GM19025 (cell line): ENCODE measurements around the gene EFCC1.
"Not testable (repeated sequence)": the region's sequence is repeated elsewhere in the genome, so short reads cannot be mapped to it uniquely, and the experiment has no call there.

Source experiments
- ATAC-seq: cut with Tn5 transposase; IDR thresholded peaks from one replicate; pipeline ENCODE4 v1.9.1; 2021; ENCODE audit warnings: mild to moderate bottlenecking, low read depth, moderate library complexity; ENCODE audit not compliant: unreplicated experiment

EFCC1 gene

GRCh38 chr3:129047553-129047839, 46.4 kb downstream of the EFCC1 start:
- ATAC-seq: no peak

DNA sequence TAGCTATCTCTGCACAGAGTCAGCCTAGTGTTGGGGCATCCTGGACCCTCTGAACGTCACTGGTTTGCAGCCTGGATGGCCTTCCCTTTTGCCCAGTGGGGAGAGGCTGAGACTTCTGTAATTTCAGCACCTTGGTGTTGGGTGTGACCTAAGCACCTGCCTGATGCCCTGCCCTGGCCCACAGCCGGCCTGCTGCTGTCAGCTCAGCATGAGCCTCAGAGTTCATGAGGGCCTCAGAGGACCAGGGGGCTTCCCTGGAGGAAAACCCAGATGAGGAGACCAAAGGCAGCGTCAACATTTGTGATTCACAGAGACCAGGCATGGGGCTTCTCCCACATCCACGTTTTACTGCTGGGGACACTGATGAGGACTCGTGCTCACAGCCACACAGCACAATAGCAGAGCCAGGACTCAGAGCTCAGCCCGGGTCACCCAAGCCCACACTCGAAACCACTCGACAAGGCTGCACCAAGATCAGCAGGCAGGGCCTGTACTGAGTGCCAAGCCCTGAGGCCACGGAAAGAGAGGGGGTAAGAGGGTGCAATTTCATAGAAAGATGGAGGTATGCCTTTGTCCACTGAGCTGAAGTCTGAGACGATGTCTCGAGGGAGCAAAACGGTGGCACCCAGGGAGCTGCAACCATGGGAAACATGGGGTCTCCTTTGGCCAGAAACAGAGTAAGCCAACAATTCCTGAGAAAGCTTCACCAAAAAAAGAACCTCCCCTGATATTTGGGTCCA, 49.6 kb downstream of the EFCC1 start:
- ATAC-seq: no peak

DNA sequence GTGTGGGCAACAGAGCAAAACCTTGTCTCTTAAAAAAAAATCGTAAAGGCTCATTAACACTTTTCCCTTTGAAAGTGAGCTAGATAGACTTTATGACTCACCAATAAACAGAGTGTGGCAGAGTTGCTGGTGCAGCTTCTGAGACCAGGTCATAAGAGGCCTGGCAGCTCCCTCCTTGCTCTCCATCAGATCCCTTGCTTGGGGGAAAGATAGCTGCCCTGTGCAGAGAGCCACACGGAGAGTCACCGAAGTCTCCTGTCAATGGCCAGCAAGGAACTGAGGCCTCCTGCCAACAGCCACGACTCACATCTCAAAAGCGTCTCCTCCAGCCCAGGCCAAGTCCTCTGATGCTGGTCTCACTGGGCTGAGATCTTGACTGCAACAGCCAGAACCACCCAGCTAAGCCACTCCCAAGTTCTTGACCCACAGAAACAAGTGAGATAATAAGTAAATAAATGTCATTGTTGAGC, 50.8 kb downstream of the EFCC1 start:
- ATAC-seq: no peak

DNA sequence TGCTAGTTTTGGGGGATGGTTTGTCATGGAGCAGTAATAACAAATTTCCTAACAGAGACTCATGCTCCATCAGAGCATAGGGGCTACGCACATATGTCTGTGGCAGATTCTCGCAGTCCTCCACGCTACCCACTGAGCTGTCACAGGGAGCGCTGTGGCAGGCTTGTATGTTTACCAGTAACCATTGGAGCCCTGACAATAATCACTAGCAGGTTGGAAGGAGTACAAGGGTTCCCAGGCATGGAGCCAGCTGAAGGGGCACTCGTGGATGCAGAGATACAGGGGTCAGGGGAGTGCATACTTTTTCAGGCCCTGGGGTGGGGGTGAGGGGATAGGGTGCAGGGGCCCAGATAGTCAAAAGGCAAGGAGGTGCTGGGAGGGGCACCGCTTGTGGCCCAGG, 51.6 kb downstream of the EFCC1 start:
- ATAC-seq: no peak

DNA sequence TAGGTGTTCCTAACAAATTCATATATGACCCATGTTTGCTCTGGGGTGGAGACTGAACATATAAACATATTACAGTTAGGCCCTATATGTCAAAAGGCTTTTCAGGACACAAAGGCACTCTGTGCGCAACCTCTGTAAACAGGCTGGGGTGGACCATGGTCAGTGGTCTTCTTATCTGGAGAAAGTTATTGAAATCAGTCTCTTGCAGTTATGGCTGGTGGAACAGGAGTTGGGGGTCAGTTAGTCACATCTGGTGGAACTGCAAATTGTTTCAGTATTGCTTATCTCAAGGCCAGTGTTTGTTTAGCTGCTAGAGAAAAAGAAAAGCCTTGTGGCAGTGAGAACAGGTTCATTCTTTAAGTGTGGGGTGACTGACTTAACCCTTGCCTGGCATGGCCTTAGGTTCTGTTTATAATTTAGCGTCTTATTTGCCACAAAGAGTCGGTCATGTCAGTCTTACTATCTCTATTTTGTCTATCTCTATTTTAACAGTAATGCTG, 53.6 kb downstream of the EFCC1 start:
- no peak for ATAC-seq

DNA sequence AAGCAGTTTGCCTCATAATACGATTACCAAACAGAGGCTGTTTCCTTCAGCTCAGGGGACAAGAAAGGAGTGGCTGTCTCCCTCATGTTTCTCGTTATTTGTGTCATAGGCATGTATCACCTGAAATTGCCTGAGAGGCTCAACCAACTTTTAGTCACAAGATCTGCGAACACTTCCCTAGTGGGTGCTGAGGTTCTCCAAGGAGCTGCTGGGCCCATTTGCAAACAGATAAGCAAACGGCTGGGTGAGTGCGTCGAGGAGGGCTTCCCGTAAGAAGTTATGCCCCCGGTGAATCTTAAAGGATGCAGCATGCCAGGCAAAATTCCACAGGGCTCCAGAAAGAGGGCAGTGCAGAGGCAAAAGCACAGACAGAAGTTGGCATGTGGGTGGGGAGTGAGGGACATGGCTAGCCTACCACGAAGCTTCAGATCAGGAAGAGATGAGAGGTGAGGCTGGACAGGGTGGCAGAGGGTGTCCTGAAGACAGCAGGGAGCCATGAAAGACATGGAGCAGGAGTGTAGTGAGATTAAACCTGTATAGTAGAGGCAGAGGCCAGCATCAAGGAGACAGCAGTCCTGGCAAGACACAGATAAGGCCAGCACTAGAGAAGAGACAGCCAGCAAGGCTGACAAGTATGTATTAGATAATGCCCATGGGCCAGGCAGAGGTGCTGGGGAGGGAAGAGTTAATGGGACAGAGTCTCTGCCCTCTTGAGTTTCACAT, 55.5 kb downstream of the EFCC1 start:
- ATAC-seq: no peak

- ATAC-seq: no peak
Measured at GRCh38 chr3:129057249-129057648, 56.1 kb downstream of the EFCC1 start.

DNA sequence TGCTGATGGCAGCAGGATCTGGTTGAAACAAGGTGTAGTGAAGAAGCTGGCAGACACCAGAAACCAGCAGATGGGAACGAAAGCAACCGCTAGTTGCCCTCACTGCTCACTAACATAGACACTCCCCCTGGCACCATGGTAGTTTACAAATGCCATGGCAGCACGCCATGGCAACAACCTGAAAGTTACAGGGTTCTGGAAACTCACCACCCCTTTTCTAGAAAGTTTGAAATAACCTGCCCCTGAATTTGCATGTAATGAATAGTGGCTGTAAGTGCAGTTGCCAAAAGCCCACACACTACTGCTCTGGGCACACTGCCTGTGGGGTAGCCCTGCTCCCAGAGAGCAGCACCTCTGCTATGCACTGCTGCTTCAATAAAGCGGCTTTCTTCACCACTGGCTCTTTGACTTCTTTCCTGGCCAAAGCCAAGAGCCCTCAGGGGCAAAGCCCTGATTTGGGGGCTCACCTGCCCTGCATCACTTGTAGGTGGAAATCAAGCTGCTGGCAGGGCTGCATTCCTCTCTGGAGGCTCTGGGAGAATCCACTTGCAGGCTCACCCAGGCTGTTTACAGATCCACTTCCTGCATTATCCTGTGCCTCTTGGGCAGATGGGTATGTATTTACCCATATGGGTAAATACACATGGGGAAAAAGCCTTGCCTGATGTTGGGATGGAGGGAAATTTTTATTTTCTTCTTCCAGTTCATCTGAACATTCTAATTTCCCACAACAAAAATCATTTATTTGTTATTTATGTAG, 57.5 kb downstream of the EFCC1 start:
- ATAC-seq: peak; percentile 70

DNA sequence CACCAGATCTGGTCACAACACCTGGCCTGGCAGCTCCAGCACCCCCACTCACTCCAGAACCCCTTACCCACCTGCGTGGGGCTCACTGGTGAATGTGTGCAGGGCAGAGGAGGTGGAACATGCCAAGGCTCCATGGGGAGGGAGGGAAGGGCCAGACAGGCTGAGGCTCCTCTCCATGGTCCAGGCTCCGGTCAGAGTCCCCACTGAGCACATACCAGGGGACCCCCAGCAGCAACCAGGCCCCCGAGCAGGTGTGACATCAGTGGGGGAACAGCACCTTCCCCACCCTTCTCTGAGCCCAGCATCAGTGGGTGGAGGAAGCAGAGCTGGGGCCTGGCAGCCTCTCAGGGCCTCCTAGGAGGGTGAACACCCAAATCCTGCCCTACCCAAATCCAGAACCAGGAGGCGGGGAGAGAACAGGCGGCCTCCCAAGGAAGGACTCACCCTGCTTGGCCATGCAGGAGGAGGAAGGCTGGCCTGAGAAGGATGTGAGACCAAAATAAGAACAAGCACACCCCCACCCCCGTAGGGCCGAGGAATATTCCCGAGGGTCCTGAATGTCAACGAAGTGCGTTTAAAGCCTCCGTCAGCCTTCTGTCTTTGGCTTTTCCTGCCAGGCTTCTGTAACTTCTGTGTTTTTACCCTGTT, 58.3 kb downstream of the EFCC1 start:
- no peak for ATAC-seq

- ATAC-seq: no peak
Measured at GRCh38 chr3:129060276-129061022, 59.3 kb downstream of the EFCC1 start, which contains the start of gene GP9. Gene GP9 (plus strand): TSS chr3:129060779. CDS start chr3:129061740, 961 bp downstream.

GRCh38 chr3:129061023-129061887, 60.2 kb downstream of the EFCC1 start:
- no peak for ATAC-seq

- no peak for ATAC-seq
Measured at GRCh38 chr3:129061888-129062834, 61.1 kb downstream of the EFCC1 start.

- no peak for ATAC-seq
Measured at GRCh38 chr3:129063091-129063640, 62.1 kb downstream of the EFCC1 start.

DNA sequence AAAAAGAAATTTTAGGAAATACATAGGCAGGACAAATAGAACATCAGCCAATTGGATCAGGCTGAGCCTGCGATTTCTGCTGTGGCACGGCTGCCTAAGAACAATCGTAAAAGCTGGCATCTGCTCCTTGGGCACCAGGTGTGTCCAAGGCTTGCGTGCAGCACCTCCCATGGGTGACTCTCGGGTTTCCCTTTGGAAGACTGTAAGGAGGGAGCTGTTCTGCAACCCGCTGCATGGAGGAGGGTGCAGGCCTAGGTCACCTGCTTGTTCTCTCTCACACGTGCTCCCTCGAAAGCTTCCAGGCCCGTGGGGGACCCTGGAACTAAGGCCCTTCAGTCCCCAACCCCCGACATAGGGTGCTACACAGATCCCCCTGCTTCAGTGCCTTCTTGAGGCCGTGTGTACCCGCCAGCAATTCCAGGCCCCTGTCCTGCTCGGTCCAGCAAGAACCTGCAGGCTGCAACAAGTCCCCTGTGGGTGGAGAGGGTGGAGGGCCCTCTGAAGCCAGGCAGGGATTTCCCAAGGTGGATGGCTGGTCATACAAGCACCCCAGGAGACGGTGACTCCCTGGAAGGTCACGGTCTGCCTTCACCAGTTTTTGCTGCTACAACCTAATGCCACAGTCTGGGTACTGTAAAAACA, 62.9 kb downstream of the EFCC1 start:
- no peak for ATAC-seq

DNA sequence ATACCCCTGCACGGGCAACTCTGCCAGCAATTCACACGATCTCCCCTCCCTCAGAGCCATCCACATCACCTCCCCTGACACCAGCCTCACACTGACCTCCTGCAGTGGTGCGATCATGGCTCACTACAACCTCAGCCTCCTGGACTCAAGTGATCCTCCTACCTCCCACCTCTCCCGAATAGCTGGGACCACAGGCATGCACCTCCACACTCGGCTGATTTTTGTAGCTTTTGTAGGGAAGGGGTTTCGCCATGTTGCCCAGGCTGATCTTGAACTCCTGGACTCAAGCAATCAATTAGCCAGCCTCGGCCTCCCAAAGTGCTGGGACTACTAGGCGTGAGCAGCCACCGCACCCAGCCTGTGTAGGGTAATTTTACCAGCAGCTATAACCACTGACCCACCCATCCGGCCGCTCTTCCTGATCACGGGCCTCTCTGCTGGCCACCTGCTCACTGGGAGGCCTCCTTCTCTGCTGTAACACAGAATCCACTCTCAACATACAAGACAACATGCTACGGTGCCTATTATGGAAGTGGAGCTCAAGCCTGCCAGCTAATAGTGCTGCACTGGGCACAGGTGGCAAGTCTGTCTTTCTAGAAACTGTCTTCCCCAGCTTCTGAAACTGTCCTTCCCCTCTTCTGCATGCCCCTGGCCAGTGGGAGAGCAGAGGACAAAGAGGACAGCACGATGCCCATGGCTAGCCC, 64.1 kb downstream of the EFCC1 start:
- no peak for ATAC-seq

GRCh38 chr3:129065720-129066073, 64.6 kb downstream of the EFCC1 start:
- ATAC-seq: no peak

- not testable (repeated sequence) for ATAC-seq
Measured at GRCh38 chr3:129067719-129068118, 66.6 kb downstream of the EFCC1 start.
